Ishikawa (cell line): ENCODE results near the gene CCSAP.

Experiments
- CEBPB ChIP-seq: IDR thresholded peaks from 2 replicates; pipeline ENCODE4 v1.6.1; 2012
- CREB1 ChIP-seq: IDR thresholded peaks from 2 replicates; pipeline ENCODE4 v1.6.1; 2012; ENCODE audit warnings: low read depth
- EGR1 ChIP-seq: IDR thresholded peaks from 2 replicates; pipeline ENCODE4 v1.6.1; 2012
- EP300 ChIP-seq: IDR thresholded peaks from 2 replicates; pipeline ENCODE4 v1.6.1; 2012; ENCODE audit warnings: borderline replicate concordance
- FOXM1 ChIP-seq: IDR thresholded peaks from 2 replicates; pipeline ENCODE4 v1.6.1; 2012; ENCODE audit warnings: low read depth, borderline replicate concordance
- NFIC ChIP-seq: IDR thresholded peaks from 2 replicates; pipeline ENCODE4 v1.6.1; 2012
- RAD21 ChIP-seq: IDR thresholded peaks from 2 replicates; pipeline ENCODE4 v1.6.1; 2012; ENCODE audit warnings: low read depth
- TAF1 ChIP-seq: IDR thresholded peaks from 2 replicates; pipeline ENCODE4 v1.6.1; 2012; ENCODE audit warnings: low read depth, mild to moderate bottlenecking
- TCF12 ChIP-seq: IDR thresholded peaks from 2 replicates; pipeline ENCODE4 v1.6.1; 2012; ENCODE audit warnings: low read depth
- TEAD4 ChIP-seq: IDR thresholded peaks from 2 replicates; pipeline ENCODE4 v1.6.1; 2012
- USF1 ChIP-seq: IDR thresholded peaks from 2 replicates; pipeline ENCODE4 v1.6.1; 2012
- YY1 ChIP-seq: IDR thresholded peaks from 2 replicates; pipeline ENCODE4 v1.6.1; 2012; ENCODE audit warnings: low read depth
- ZBTB7A ChIP-seq: IDR thresholded peaks from 2 replicates; pipeline ENCODE4 v1.6.1; 2012; ENCODE audit warnings: low read depth
- TF ChIP-seq, protein P1 (sequence below): IDR thresholded peaks from 2 replicates; pipeline ENCODE4 v1.6.1; 2012
- TF ChIP-seq, protein P2 (sequence below): IDR thresholded peaks from 2 replicates; pipeline ENCODE4 v1.6.1; 2012; ENCODE audit warnings: low read depth, mild to moderate bottlenecking

The CCSAP gene

DNA sequence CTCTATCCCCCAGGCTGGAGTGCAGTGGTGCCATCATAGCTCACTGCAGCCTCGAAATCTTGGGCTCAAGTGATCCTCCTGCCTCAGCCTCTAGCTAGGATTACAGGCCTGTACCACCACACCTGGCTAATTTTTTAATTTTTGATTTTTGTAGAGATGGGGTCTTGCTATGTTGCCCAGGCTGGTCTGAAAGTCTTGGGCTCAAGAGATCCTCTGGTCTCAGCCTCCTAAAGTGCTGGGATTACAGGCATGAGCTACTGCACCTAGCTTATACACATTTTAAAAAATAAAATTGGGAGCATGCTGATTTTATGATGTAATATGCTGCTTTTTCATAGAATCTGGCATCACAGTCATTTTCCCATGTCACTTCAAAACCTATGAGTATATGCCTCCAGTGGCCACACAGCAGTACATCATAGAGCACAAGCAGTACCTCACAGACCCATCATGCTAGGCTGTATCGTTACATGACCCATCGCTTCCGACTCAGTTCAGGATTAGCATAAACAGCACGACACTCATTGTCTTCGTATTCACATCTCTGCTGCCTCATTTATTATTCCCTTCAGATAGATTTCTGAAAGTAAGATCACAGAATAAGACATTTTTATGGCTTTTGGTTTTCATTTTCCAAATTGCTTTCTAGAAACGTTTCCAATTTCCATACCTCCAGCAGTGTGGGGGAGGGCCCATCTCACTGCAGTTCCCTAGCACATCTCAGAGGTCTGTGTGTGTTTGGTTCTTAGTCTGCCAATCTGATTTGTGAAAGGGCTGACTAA is 35.9 kb upstream of the CCSAP start:
- TF ChIP-seq, protein P1, sequence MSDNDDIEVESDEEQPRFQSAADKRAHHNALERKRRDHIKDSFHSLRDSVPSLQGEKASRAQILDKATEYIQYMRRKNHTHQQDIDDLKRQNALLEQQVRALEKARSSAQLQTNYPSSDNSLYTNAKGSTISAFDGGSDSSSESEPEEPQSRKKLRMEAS: no peak
- TF ChIP-seq ZBTB7A (no peak), YY1 (no peak), FOXM1 (no peak), CREB1 (no peak), CEBPB (no peak), NFIC (no peak)
- TF ChIP-seq, protein P2, sequence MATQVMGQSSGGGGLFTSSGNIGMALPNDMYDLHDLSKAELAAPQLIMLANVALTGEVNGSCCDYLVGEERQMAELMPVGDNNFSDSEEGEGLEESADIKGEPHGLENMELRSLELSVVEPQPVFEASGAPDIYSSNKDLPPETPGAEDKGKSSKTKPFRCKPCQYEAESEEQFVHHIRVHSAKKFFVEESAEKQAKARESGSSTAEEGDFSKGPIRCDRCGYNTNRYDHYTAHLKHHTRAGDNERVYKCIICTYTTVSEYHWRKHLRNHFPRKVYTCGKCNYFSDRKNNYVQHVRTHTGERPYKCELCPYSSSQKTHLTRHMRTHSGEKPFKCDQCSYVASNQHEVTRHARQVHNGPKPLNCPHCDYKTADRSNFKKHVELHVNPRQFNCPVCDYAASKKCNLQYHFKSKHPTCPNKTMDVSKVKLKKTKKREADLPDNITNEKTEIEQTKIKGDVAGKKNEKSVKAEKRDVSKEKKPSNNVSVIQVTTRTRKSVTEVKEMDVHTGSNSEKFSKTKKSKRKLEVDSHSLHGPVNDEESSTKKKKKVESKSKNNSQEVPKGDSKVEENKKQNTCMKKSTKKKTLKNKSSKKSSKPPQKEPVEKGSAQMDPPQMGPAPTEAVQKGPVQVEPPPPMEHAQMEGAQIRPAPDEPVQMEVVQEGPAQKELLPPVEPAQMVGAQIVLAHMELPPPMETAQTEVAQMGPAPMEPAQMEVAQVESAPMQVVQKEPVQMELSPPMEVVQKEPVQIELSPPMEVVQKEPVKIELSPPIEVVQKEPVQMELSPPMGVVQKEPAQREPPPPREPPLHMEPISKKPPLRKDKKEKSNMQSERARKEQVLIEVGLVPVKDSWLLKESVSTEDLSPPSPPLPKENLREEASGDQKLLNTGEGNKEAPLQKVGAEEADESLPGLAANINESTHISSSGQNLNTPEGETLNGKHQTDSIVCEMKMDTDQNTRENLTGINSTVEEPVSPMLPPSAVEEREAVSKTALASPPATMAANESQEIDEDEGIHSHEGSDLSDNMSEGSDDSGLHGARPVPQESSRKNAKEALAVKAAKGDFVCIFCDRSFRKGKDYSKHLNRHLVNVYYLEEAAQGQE: no peak

- TF ChIP-seq, protein P2: no peak
- TF ChIP-seq EGR1: no peak
- TF ChIP-seq EP300: no peak
- no peak for TF ChIP-seq TAF1
- no peak for TF ChIP-seq CREB1
- no peak for TF ChIP-seq TCF12
- TF ChIP-seq NFIC: no peak
- TF ChIP-seq ZBTB7A: no peak
- no peak for TF ChIP-seq FOXM1
- TF ChIP-seq TEAD4: no peak
- no peak for TF ChIP-seq RAD21
- TF ChIP-seq USF1: no peak
- TF ChIP-seq, protein P1: no peak
- TF ChIP-seq CEBPB: no peak
Measured at GRCh38 chr1:229377429-229377828, 34.6 kb upstream of the CCSAP start.

- TF ChIP-seq YY1 (no peak), CEBPB (no peak), USF1 (no peak), CREB1 (no peak), TEAD4 (no peak), FOXM1 (no peak), TAF1 (no peak), EGR1 (no peak), RAD21 (no peak), TCF12 (no peak), ZBTB7A (no peak), EP300 (no peak)
- TF ChIP-seq, protein P1: no peak
Measured at GRCh38 chr1:229376521-229376920, 33.7 kb upstream of the CCSAP start.

DNA sequence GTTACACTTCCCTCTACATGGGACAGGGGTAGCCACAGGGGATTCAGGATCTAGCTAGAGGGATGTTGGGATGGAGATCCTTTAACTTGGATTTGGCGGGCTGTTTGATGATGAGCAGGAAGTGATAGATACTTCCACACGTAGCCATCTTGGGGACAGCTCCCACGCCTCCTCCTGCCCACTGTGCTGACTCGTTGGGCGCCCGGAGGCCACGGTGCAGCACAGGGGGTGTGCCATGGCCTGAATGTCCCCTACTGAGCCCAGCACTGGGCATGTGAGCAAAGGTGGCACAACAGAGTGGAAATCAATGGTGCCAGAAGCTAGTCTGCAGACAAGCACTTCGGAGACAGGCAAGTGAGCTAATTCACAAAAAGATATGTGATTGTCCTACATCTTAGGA is 31.6 kb upstream of the CCSAP start:
- TF ChIP-seq FOXM1 (no peak), EGR1 (no peak), CEBPB (no peak), NFIC (no peak), EP300 (no peak), TEAD4 (no peak), TCF12 (no peak), CREB1 (no peak), TAF1 (no peak), USF1 (no peak), ZBTB7A (no peak), YY1 (no peak), RAD21 (no peak)
- TF ChIP-seq, protein P1: no peak
- TF ChIP-seq, protein P2: no peak
